T-helper 1 cell treated with Interleukin-12 subunit alpha and Interleukin-12 subunit beta and Interleukin-4 antibody, amounts not matched to agents 30 ng/mL and 1 ng/mL, for 36 hours (primary cell): Measurements from ENCODE around the gene SNCAIP. TPM values are rescaled to one million over a fixed set of nuclear protein-coding genes. Genes with fewer than 3 reads are reported as not detected.

Source experiments
- intact Hi-C: fragments of 100-400 bp; cut with micrococcal nuclease; formaldehyde crosslinking; loops from one replicate; pipeline ENCODE4 v1.15.1; 2024
- total RNA-seq: library from RNA; stranded (reverse); gene quantifications from 2 replicates; pipeline ENCODE4 v1.2.3, GENCODE V29; 2022

Gene SNCAIP
- not detected in 2 replicates for total RNA-seq

- intact Hi-C loops = no loop called here
Measured at GRCh38 chr5:122311961-122312590, at the start of gene SNCAIP. Gene SNCAIP (plus strand): TSS chr5:122312237. CDS start chr5:122391135, 78,898 bp downstream.

GRCh38 chr5:122263352-122264030 is 48.5 kb upstream of the SNCAIP start:
- intact Hi-C loops = no loop called here

GRCh38 chr5:122264610-122265009 is 47.4 kb upstream of the SNCAIP start:
- intact Hi-C loops = no loop called here

DNA sequence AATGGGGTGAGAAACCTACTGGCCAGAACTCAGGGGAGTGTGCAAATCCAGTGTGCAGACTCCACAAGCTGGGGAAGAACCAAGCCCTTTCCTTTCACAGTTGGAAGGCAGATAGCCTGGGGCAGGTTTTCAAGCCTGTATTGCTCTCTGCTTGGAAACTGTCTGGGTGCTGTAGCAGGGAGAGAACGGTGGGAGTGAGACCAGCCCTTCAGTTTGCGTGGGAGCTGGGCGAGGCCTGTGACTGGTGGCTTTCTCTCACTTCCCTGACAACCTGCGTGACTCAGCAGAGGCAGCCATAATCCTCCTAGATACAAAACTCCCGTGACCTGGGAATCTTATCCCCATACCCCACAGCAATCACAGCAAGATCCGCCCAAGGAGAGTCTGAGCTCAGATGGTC is 44.9 kb upstream of the SNCAIP start:
- intact Hi-C loops = no loop called here

DNA sequence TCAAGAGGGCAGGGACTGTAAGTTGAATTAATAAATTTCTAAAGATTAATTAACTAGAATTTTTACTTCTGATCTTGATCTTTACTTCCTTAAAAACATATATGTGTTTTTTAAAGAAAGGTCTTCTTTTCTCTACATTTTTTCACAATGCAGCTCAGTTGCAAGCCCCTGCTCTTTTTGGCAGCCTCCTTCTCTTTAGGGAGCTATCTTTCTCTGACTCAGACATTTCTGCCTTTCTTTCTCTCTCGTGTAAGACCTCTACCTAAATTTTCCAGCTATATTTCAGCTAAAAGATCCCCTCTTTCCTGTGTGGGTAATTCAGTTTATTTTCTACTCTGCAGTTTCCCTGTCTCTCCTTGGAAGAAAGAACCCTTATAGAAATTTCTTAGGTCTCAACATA is 38.3 kb upstream of the SNCAIP start:
- intact Hi-C loops = no loop called here

DNA sequence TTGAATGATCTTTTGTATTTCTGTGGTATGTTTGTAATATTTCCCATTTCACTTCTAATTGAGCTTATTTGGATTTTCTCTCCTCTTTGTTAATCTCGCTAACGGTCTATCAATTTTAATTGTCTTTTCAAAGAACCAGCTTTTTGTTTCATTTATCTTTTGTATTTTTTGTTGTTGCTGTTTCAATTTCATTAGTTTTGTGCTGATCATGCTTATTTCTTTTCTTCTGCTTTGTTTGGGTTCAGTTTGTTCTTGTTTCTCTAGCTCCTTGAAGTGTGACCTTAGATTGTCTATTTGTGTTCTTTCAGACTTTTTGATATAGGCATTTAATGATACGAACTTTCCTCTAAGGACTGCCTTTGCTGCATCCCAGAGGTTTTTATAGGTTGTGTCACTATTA is 28.4 kb upstream of the SNCAIP start:
- intact Hi-C loops = no loop called here

- intact Hi-C loops = no loop called here
Measured at GRCh38 chr5:122286541-122286940, 25.5 kb upstream of the SNCAIP start.

- intact Hi-C loops = no loop called here
Measured at GRCh38 chr5:122287101-122287500, 24.9 kb upstream of the SNCAIP start.

DNA sequence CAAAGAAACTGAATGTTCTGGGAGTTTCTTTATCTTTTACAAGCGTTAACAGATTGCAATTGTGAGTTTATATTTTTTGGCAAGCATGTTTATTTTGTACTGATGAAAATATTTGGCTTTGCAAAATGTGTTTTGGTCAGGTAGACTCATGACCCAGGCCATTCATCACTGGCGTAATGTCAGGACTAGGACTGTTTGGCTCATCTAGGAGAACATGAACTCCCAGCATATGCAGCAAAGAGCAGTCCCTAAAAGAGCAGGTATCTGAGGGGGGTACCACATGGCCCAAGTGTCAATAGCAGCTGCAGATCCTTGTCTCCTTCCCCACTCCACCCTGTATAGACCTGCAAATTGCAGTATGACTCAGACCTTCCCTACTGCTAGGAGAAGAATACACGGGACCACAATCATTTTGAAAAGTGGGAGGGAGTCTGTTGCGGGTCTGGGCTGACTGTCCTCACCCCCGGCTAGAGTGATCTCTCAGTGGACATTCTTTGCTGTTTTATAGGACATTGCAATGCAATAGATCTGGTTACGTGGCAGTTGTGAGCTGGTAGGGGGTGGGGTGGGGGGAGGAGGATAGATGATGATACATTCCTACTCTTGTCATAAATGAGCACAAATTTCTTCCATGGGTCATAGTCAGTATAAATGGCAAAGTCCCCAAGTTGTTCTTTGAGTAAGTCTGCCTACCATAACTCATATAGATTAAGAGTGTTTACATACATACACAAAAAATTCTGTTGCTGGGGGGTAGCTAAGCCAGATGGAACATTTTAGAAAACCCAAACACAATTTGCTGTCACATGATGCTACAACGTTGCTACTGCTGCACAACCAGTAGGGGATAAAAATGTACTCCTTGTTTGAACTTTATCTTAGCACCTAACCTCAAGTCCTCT is 20.8 kb upstream of the SNCAIP start:
- intact Hi-C loops = no loop called here

GRCh38 chr5:122292332-122292731 is 19.7 kb upstream of the SNCAIP start:
- intact Hi-C loops = no loop called here

- intact Hi-C loops = no loop called here
Measured at GRCh38 chr5:122295138-122295537, 16.9 kb upstream of the SNCAIP start.

GRCh38 chr5:122296871-122297270 is 15.2 kb upstream of the SNCAIP start:
- intact Hi-C loops = no loop called here

DNA sequence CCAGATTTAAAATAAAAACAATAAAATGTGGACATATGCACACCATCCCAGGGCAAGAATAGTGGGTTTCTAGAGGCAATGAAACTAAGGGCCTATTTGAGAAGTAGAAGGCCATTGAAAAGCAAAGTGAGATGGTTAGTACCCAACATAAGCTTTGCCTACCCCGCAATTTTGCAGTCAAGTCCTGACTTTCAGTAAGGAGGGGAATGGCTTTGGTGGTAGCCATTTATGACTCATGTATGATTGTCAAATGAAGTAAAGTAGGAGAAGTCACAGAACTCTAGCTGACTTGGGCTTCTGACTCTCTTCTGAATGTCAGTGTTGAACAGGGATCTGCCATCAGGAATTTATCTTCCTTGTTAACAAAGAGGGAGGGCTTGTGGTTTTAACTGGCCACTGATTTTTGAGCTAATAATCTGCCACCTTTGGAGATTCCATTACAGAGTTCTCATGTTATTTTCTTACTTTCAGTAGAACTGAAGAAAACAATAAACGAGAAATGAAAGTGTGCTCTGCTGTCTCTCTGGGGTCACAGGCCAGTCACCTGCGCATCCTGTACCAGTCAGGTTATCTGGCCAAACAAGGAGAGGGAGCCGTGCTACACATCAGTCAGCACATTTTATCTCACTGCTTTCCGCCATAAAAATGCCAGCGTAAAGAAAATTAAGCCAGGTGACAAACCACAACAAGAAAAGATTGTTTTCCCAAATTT is 14.3 kb upstream of the SNCAIP start:
- intact Hi-C loops = no loop called here

DNA sequence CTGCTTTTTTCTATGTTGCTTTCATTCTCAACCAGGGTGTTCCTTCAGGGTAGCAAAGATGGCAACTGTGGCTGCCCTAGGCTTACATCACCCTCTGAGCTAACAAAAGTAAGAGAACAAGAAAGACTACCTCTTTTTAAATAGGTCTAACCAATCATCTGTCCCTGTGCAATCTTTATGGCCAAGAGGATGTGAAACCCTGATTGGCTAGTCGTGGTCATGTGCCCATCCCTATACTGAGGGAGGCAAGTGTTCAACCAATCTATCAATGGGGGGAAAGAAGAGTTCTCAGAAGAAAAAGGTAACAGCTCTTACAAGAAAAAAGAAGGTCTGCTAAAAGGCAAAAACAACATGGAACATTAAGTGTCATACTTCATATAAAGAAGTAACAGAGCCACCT is 11.7 kb upstream of the SNCAIP start:
- intact Hi-C loops = no loop called here

DNA sequence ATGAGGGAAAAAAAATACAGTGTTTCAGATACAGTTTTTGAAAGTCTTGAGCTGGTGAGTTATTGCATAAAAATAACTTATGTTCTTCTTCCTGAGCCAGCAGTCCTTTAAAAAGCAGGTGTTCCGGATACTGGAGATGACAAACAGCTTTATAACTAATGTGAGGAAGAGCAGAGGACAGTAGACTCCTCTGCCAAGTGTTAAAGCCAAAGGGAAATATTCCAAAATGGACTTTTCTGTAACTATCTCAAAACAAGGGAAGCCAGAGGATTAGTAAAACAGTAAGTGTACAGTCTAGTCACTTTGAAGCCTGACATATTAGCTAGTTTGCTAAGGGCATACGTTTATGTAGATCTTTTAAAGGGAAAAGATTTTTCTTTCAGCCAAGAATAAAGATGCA is 11.0 kb upstream of the SNCAIP start:
- intact Hi-C loops = no loop called here

GRCh38 chr5:122304471-122305215 is 7.4 kb upstream of the SNCAIP start:
- intact Hi-C loops = no loop called here

DNA sequence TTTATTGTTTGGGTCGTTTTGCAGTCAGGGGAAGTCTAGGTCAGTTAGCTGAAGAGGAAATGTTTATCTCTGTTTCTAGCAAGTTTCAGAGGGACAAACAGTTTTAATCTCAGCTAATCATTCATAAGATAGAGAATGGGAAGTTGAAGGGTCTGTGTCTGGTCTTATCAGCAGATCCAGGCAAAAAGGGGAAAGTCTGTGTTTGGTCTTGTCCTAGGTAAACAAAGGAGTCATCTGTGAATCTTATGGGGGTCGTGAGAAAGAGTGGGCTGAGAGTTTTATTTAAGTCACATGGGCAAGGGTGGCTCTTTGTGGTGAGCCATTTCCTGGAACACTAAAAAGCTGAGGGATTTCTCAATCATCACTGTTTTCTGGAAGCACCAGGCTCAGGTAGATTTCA is 5.6 kb upstream of the SNCAIP start:
- intact Hi-C loops = no loop called here

DNA sequence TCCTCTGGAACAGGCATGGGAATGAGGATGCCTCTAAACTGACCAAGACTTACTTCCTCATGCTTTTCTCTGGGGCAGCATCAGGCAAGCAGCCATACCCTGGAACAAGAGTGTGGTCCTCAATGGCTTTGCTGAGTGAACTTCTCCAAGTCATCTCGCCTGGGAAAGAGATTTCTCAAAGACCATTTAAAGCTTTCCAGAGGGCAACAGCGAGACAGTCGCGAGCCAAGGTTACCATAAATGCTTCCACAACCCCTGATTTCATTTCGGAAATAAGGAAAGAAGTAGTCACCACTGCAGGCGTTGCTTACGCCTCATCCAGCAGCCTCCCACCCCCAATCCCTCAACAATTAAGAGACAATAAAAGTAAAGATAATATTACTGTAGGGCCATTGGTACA is 1.1 kb upstream of the SNCAIP start:
- intact Hi-C loops = no loop called here

DNA sequence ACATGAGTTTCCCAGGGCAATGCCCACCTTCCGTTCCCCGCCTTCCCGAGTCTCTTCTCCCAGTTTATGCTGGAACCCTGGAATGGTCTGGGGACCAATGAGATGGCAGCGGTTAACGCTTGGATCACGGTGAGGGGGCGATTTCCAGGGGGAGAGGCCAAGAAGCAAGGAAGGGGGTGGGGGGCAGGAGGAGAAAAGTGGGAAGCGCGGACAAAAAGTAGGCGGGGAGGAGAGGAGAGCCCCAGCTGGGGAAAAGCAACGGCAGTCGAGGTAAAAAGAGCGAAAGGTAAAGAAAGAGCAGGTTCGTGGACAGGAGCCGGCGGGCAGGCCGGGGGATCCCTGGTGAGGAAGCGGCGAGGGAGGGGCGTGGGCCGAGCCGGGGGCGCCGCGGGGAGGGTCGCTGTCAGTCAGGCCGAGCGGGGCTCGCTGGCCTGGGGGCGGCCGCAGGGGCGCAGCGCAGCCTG is 508 bp upstream of the SNCAIP start:
- intact Hi-C loops = no loop called here

DNA sequence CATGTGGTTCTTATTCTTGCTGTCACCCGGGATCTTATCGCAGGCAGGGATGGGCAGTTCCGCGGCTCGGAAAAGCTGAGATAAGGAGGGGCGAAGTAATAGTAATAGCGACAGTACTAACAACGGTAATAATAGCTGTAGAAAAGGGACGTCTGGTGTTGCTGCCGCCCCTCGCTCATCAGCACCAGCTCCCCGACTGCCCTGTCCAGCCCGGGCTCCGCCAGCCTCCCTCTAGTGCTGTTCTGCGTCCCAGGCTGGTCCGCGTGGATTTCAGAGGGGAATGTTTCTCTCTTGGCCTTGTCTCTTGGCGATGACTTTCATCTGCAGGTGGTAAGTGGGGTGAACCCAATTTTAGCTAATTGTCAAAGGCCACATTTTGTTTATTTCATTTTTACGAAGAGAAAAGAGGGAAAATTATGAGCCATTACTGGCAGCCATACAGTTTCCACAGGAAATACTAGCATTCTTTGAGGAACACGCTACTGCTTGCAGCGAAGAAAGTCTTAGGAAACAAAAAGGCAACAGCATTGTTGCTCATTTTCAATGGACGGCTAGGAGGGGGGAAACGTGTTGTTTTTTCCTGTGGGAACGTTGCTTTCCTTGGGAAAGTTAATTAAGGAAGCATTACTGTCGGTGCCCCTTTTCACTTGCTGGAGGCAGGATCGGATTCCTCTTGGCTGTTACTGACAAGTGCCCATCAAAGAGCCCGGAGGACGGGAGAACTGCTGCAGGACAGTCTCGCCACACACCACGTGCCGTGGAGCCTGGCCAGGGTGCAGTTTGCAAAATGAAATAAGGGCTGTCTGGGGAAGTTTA is 762 bp downstream of the SNCAIP start:
- intact Hi-C loops = no loop called here
